H9 (cell line): ENCODE results near the gene NRXN2. TPM values are rescaled to one million over a fixed set of nuclear protein-coding genes. Genes with fewer than 3 reads are reported as not detected.

Experiments used
- DNase-seq: peaks from one replicate; pipeline ENCODE4 v3.0.0-alpha.2; 2017
- H2AFZ ChIP-seq: one replicate; pipeline ENCODE4 v1.6.1; 2013; ENCODE audit warnings: mild to moderate bottlenecking, low read length, control low read depth, moderate library complexity
- H2AK5ac ChIP-seq: 2 replicates; pipeline ENCODE4 v1.6.1; 2013; ENCODE audit warnings: low read length, control low read depth, mixed read lengths; ENCODE audit not compliant: insufficient read length
- H2BK120ac ChIP-seq: one replicate; pipeline ENCODE4 v1.6.1; 2013; ENCODE audit warnings: low read depth, mild to moderate bottlenecking, low read length, control low read depth, inconsistent platforms; ENCODE audit not compliant: poor library complexity, severe bottlenecking
- H2BK12ac ChIP-seq: 2 replicates; pipeline ENCODE4 v1.6.1; 2013; ENCODE audit warnings: low read length, control low read depth, mixed read lengths, low read depth; ENCODE audit not compliant: insufficient read length
- H2BK15ac ChIP-seq: 2 replicates; pipeline ENCODE4 v1.6.1; 2013; ENCODE audit warnings: low read depth, low read length, control low read depth
- H2BK20ac ChIP-seq: one replicate; pipeline ENCODE4 v1.6.1; 2013; ENCODE audit warnings: low read depth, mild to moderate bottlenecking, low read length, control low read depth, inconsistent platforms; ENCODE audit not compliant: poor library complexity, severe bottlenecking
- H2BK5ac ChIP-seq: 2 replicates; pipeline ENCODE4 v1.6.1; 2013; ENCODE audit warnings: low read length, control low read depth, mixed read lengths; ENCODE audit not compliant: insufficient read length
- H3K14ac ChIP-seq: 2 replicates; pipeline ENCODE4 v1.6.1; 2013; ENCODE audit warnings: low read length, control low read depth; ENCODE audit not compliant: insufficient read depth
- H3K18ac ChIP-seq: 2 replicates; pipeline ENCODE4 v1.6.1; 2013; ENCODE audit warnings: low read depth, mild to moderate bottlenecking, mixed read lengths, low read length, control low read depth; ENCODE audit not compliant: insufficient read length
- H3K23ac ChIP-seq: 2 replicates; pipeline ENCODE4 v1.6.1; 2013; ENCODE audit warnings: low read length, control low read depth, mixed read lengths, low read depth; ENCODE audit not compliant: insufficient read length
- H3K23me2 ChIP-seq: 2 replicates; pipeline ENCODE4 v1.6.1; 2013; ENCODE audit warnings: low read depth, mild to moderate bottlenecking, mixed read lengths, low read length, control low read depth; ENCODE audit not compliant: insufficient read length, poor library complexity, severe bottlenecking
- H3K27ac ChIP-seq: 2 replicates; pipeline ENCODE4 v1.5.1; 2013; ENCODE audit warnings: low read length, control low read depth, mixed read lengths, low read depth; ENCODE audit not compliant: insufficient read length
- H3K27me3 ChIP-seq: 2 replicates; pipeline ENCODE4 v1.6.1; 2013; ENCODE audit warnings: low read length, control low read depth, inconsistent platforms; ENCODE audit not compliant: insufficient read depth
- H3K4ac ChIP-seq: 2 replicates; pipeline ENCODE4 v1.6.1; 2013; ENCODE audit warnings: low read depth, mild to moderate bottlenecking, control low read depth, inconsistent platforms, low read length, moderate library complexity
- H3K4me1 ChIP-seq: 2 replicates; pipeline ENCODE4 v1.6.1; 2013; ENCODE audit warnings: low read length, control low read depth, inconsistent platforms; ENCODE audit not compliant: insufficient read depth
- H3K4me2 ChIP-seq: 2 replicates; pipeline ENCODE4 v1.6.1; 2013; ENCODE audit warnings: low read length, control low read depth, mixed read lengths; ENCODE audit not compliant: insufficient read length, insufficient read depth
- H3K56ac ChIP-seq: 2 replicates; pipeline ENCODE4 v1.6.1; 2013; ENCODE audit warnings: low read depth, mild to moderate bottlenecking, mixed read lengths, low read length, control low read depth; ENCODE audit not compliant: insufficient read length
- H3K79me1 ChIP-seq: 2 replicates; pipeline ENCODE4 v1.6.1; 2013; ENCODE audit warnings: low read depth, mild to moderate bottlenecking, moderate library complexity, low read length, control low read depth, inconsistent platforms; ENCODE audit not compliant: insufficient read depth, poor library complexity, severe bottlenecking
- H3K79me2 ChIP-seq: 2 replicates; pipeline ENCODE4 v1.6.1; 2013; ENCODE audit warnings: low read length, control low read depth, inconsistent platforms; ENCODE audit not compliant: insufficient read depth
- H3K9ac ChIP-seq: 2 replicates; pipeline ENCODE4 v1.6.1; 2013; ENCODE audit warnings: low read length, control low read depth, mixed read lengths; ENCODE audit not compliant: insufficient read length; ENCODE audit errors: extremely low read depth
- H3K9me3 ChIP-seq: one replicate; pipeline ENCODE4 v1.6.1; 2013; ENCODE audit warnings: low read depth, low read length, inconsistent platforms; ENCODE audit not compliant: control insufficient read depth
- H3T11ph ChIP-seq: one replicate; pipeline ENCODE4 v1.6.1; 2013; ENCODE audit warnings: mild to moderate bottlenecking, low read length, control low read depth, inconsistent platforms
- H4K20me1 ChIP-seq: one replicate; pipeline ENCODE4 v1.6.1; 2013; ENCODE audit not compliant: control insufficient read depth, insufficient read length, insufficient read depth
- H4K5ac ChIP-seq: 2 replicates; pipeline ENCODE4 v1.6.1; 2013; ENCODE audit warnings: low read depth, mild to moderate bottlenecking, mixed read lengths, low read length, control low read depth; ENCODE audit not compliant: insufficient read length
- H4K8ac ChIP-seq: replicated peaks from 2 replicates; pipeline ENCODE4 v1.6.1; 2013; ENCODE audit warnings: low read length, control low read depth, mixed read lengths, low read depth; ENCODE audit not compliant: insufficient read length
- H4K91ac ChIP-seq: 2 replicates; pipeline ENCODE4 v1.6.1; 2013; ENCODE audit warnings: low read depth, mild to moderate bottlenecking, moderate library complexity, mixed read lengths, low read length, control low read depth; ENCODE audit not compliant: insufficient read length
- H3K27ac Mint-ChIP-seq, 3 experiments: 2 replicates in 2 of 3; 3 replicates in 1 of 3; pipeline ENCODE4 v1.8.0; 2020 to 2021; ENCODE audit warnings: mixed read lengths in 3 of 3, mild to moderate bottlenecking in 1 of 3, moderate library complexity in 1 of 3
- H3K27me3 Mint-ChIP-seq: 2 replicates; pipeline ENCODE4 v1.8.0; 2021; ENCODE audit warnings: low read depth, mild to moderate bottlenecking, moderate library complexity, mixed read lengths
- H3K36me3 Mint-ChIP-seq, 3 experiments: 2 replicates in 2 of 3; 3 replicates in 1 of 3; pipeline ENCODE4 v1.8.0; 2020 to 2021; ENCODE audit warnings: low read depth in 3 of 3, mixed read lengths in 3 of 3; ENCODE audit not compliant: insufficient read depth in 1 of 3
- H3K4me1 Mint-ChIP-seq, 2 experiments: 2 replicates each; pipeline ENCODE4 v1.8.0; 2020; ENCODE audit warnings: mixed read lengths in 2 of 2
- H3K4me3 Mint-ChIP-seq, 2 experiments: 2 replicates in 1 of 2; 3 replicates in 1 of 2; pipeline ENCODE4 v1.8.0; 2020 to 2021; ENCODE audit warnings: mild to moderate bottlenecking in 2 of 2, mixed read lengths in 2 of 2, moderate library complexity in 1 of 2
- H3K9me3 Mint-ChIP-seq, 2 experiments: 2 replicates in 1 of 2; 3 replicates in 1 of 2; pipeline ENCODE4 v1.8.0; 2020; ENCODE audit warnings: mild to moderate bottlenecking in 2 of 2, mixed read lengths in 2 of 2, moderate library complexity in 1 of 2
- CTCF ChIP-seq: fragments of 200-600 bp; sonication (generic); conservative IDR thresholded peaks from 3 replicates; pipeline ENCODE4 v1.8.0; 2021; ENCODE audit warnings: antibody characterized with exemption, mild to moderate bottlenecking
- WGBS: extraction: QIAGEN DNeasy Blood & Tissue Kit; methylation state at CpG from one replicate; pipeline ENCODE4 v1.1.7; 2013; ENCODE audit warnings: missing lambda C conversion rate, low lambda C conversion rate, mixed read lengths; ENCODE audit not compliant: insufficient read length; ENCODE audit errors: extremely low coverage; 5-methylcytosine and 5-hydroxymethylcytosine counted together
- total RNA-seq: library from RNA; stranded (reverse); gene quantifications from 2 replicates; pipeline ENCODE4 v1.2.1, GENCODE V29; 2021

The NRXN2 gene
- total RNA-seq, 1 experiment from 2014 or later: 3.9 TPM

GRCh38 chr11:64741375-64742086, 18.5 kb upstream of the NRXN2 start:
- peaks cover 1% of the 10 kb centered on the region; the same call in 1 of the 2 replicates for H3K27me3 ChIP-seq
- Mint-ChIP-seq H3K27ac (no peak overlapping the region; a peak in 1 of 7 replicates), H3K4me3 (peak overlapping the region; percentile 56 to 80), H3K4me1 (peaks cover 45 to 47% of the 10 kb centered on the region in 2 experiments), H3K27me3 (peaks cover 56% of the 10 kb centered on the region), H3K9me3 (no peaks in the 10 kb centered on the region), H3K36me3 (peaks cover 0 to 9% (median 3%) of the 10 kb centered on the region in 3 experiments; a peak in 3 of 7 replicates)
- no peaks in the 10 kb centered on the region for H3K9me3 ChIP-seq
- TF ChIP-seq CTCF: no peak
- H2BK5ac ChIP-seq: no peak overlapping the region
- no peak overlapping the region for H3K4ac ChIP-seq
- H3K23ac ChIP-seq: no peak overlapping the region
- WGBS: no CpG with 5 or more reads among the region's 24 CpGs
- DNase-seq: peak; percentile 66
- H3K9ac ChIP-seq: no peak overlapping the region
- H4K20me1 ChIP-seq: no peaks in the 10 kb centered on the region
- H3K4me1 ChIP-seq: no peaks in the 10 kb centered on the region; the same call in 1 of the 2 replicates
- no peaks in the 10 kb centered on the region for H3K79me2 ChIP-seq
- no peak overlapping the region for H2AFZ ChIP-seq
- H3K18ac ChIP-seq: peak overlapping the region; percentile 5
- no peak overlapping the region for H3K27ac ChIP-seq
- H4K91ac ChIP-seq: no peak overlapping the region
- H3K14ac ChIP-seq: 0 out of 2 replicates have a peak overlapping the region, but pooled peaks have one; percentile 14
- H3T11ph ChIP-seq: no peak overlapping the region
- H3K56ac ChIP-seq: no peak overlapping the region
- H3K79me1 ChIP-seq: no peaks in the 10 kb centered on the region
- no peak overlapping the region for H2BK12ac ChIP-seq
- H2AK5ac ChIP-seq: no peak overlapping the region
- no peak overlapping the region for H4K8ac ChIP-seq
- H4K5ac ChIP-seq: no peak overlapping the region
- H3K4me2 ChIP-seq: peak overlapping the region; percentile 68
- H2BK120ac ChIP-seq: no peak overlapping the region
- peaks cover 43% of the 10 kb centered on the region for H3K23me2 ChIP-seq
- H2BK20ac ChIP-seq: no peak overlapping the region
- H2BK15ac ChIP-seq: no peak overlapping the region
